ENCODE results near the gene TBCC. TPM values are rescaled to one million over a fixed set of nuclear protein-coding genes. Genes with fewer than 3 reads are reported as not detected.

TBCC gene
- total and polyA plus RNA-seq, 2 of the 8 experiments (the other 6 are each of a cell fraction or from before 2014, with no cell fraction given), result 22.7 to 25.5 TPM

DNA sequence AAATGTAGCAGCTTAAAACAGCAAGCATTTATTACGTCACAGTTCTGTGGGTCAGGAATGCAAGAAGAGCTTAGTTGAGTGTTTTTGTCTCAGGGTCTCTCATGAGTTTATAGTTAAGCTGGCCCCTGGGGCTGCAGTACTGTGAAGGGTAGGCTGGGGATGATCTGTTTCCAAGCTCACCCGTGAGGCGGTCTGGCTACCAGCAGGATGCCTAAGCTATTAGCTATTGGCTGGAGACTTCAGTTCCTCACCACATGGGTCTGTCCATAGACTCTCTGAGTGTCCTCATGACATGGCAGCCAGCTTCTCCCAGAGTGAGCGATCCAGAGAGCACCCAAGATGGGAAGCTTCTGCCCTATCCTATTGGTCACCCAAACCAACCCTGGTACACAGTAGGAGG, 23.1 kb upstream of the TBCC start (continued):
- TF ChIP-seq, protein P1, sequence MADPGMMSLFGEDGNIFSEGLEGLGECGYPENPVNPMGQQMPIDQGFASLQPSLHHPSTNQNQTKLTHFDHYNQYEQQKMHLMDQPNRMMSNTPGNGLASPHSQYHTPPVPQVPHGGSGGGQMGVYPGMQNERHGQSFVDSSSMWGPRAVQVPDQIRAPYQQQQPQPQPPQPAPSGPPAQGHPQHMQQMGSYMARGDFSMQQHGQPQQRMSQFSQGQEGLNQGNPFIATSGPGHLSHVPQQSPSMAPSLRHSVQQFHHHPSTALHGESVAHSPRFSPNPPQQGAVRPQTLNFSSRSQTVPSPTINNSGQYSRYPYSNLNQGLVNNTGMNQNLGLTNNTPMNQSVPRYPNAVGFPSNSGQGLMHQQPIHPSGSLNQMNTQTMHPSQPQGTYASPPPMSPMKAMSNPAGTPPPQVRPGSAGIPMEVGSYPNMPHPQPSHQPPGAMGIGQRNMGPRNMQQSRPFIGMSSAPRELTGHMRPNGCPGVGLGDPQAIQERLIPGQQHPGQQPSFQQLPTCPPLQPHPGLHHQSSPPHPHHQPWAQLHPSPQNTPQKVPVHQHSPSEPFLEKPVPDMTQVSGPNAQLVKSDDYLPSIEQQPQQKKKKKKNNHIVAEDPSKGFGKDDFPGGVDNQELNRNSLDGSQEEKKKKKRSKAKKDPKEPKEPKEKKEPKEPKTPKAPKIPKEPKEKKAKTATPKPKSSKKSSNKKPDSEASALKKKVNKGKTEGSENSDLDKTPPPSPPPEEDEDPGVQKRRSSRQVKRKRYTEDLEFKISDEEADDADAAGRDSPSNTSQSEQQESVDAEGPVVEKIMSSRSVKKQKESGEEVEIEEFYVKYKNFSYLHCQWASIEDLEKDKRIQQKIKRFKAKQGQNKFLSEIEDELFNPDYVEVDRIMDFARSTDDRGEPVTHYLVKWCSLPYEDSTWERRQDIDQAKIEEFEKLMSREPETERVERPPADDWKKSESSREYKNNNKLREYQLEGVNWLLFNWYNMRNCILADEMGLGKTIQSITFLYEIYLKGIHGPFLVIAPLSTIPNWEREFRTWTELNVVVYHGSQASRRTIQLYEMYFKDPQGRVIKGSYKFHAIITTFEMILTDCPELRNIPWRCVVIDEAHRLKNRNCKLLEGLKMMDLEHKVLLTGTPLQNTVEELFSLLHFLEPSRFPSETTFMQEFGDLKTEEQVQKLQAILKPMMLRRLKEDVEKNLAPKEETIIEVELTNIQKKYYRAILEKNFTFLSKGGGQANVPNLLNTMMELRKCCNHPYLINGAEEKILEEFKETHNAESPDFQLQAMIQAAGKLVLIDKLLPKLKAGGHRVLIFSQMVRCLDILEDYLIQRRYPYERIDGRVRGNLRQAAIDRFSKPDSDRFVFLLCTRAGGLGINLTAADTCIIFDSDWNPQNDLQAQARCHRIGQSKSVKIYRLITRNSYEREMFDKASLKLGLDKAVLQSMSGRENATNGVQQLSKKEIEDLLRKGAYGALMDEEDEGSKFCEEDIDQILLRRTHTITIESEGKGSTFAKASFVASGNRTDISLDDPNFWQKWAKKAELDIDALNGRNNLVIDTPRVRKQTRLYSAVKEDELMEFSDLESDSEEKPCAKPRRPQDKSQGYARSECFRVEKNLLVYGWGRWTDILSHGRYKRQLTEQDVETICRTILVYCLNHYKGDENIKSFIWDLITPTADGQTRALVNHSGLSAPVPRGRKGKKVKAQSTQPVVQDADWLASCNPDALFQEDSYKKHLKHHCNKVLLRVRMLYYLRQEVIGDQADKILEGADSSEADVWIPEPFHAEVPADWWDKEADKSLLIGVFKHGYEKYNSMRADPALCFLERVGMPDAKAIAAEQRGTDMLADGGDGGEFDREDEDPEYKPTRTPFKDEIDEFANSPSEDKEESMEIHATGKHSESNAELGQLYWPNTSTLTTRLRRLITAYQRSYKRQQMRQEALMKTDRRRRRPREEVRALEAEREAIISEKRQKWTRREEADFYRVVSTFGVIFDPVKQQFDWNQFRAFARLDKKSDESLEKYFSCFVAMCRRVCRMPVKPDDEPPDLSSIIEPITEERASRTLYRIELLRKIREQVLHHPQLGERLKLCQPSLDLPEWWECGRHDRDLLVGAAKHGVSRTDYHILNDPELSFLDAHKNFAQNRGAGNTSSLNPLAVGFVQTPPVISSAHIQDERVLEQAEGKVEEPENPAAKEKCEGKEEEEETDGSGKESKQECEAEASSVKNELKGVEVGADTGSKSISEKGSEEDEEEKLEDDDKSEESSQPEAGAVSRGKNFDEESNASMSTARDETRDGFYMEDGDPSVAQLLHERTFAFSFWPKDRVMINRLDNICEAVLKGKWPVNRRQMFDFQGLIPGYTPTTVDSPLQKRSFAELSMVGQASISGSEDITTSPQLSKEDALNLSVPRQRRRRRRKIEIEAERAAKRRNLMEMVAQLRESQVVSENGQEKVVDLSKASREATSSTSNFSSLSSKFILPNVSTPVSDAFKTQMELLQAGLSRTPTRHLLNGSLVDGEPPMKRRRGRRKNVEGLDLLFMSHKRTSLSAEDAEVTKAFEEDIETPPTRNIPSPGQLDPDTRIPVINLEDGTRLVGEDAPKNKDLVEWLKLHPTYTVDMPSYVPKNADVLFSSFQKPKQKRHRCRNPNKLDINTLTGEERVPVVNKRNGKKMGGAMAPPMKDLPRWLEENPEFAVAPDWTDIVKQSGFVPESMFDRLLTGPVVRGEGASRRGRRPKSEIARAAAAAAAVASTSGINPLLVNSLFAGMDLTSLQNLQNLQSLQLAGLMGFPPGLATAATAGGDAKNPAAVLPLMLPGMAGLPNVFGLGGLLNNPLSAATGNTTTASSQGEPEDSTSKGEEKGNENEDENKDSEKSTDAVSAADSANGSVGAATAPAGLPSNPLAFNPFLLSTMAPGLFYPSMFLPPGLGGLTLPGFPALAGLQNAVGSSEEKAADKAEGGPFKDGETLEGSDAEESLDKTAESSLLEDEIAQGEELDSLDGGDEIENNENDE (IDR thresholded peaks at IDR 0.05; ENCODE audit: insufficient replicate concordance, low read length), result no peak
- TF ChIP-seq CBX8 (IDR thresholded peaks at IDR 0.05; ENCODE audit: borderline replicate concordance, low read depth, low read length) (no peak), ASH2L (IDR thresholded peaks at IDR 0.05; ENCODE audit: low read length) (no peak), TEAD4 (IDR thresholded peaks at IDR 0.05; ENCODE audit: low read depth, low read length) (no peak), CHD1 (IDR thresholded peaks at IDR 0.05; ENCODE audit: low read depth, low read length) (no peak), POU5F1 (IDR thresholded peaks at IDR 0.05; ENCODE audit: low read depth, low read length) (no peak), EP300 (IDR thresholded peaks at IDR 0.05; ENCODE audit: borderline replicate concordance in 1 of 2, low read depth in 2 of 2, low read length in 2 of 2) (no peak), HDAC6 (IDR thresholded peaks at IDR 0.05; ENCODE audit: low read depth, low read length) (no peak)
- TF ChIP-seq, protein P2, sequence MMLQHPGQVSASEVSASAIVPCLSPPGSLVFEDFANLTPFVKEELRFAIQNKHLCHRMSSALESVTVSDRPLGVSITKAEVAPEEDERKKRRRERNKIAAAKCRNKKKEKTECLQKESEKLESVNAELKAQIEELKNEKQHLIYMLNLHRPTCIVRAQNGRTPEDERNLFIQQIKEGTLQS (IDR thresholded peaks at IDR 0.05; ENCODE audit: insufficient read depth, low read depth, low read length), result no peak
